Measurements from ENCODE around the gene ANKHD1.

- TF ChIP-seq, protein P1, sequence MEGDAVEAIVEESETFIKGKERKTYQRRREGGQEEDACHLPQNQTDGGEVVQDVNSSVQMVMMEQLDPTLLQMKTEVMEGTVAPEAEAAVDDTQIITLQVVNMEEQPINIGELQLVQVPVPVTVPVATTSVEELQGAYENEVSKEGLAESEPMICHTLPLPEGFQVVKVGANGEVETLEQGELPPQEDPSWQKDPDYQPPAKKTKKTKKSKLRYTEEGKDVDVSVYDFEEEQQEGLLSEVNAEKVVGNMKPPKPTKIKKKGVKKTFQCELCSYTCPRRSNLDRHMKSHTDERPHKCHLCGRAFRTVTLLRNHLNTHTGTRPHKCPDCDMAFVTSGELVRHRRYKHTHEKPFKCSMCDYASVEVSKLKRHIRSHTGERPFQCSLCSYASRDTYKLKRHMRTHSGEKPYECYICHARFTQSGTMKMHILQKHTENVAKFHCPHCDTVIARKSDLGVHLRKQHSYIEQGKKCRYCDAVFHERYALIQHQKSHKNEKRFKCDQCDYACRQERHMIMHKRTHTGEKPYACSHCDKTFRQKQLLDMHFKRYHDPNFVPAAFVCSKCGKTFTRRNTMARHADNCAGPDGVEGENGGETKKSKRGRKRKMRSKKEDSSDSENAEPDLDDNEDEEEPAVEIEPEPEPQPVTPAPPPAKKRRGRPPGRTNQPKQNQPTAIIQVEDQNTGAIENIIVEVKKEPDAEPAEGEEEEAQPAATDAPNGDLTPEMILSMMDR (conservative IDR thresholded peaks at IDR 0.05): no peak
- no peak for TF ChIP-seq EZH2 (IDR thresholded peaks at IDR 0.05; ENCODE audit: low read depth)
These were observed 162.8 kb downstream of the ANKHD1 start, which contains the start of the genes APBB3 and SLC35A4 for GRCh38 chr5:140564196-140565023.
